Measurements from ENCODE around the gene STIP1.

STIP1 gene

GRCh38 chr11:64249038-64249437 lies 63.1 kb downstream of the STIP1 start:
- H3K27me3 ChIP-seq (replicated peaks) = no peaks in the 10 kb centered on the region
- DNase-seq = no peak
- peaks cover 3% of the 10 kb centered on the region for H3K36me3 ChIP-seq (replicated peaks)
- H3K4me3 ChIP-seq (ENCODE audit: low read depth, low read length) = no peak overlapping the region
- no peak overlapping the region for H3K27ac ChIP-seq
- TF ChIP-seq CTCF (IDR thresholded peaks at IDR 0.05; ENCODE audit: low read depth, low read length, missing control alignments) = no peak
- in situ Hi-C loops (cut with HindIII; ENCODE audit: low pct_ligation_motif_present, low sequenced_read_pairs) = no loop called here

GRCh38 chr11:64249563-64250414 lies 63.8 kb downstream of the STIP1 start:
- H3K4me3 ChIP-seq (ENCODE audit: low read depth, low read length) = no peak overlapping the region
- TF ChIP-seq CTCF (IDR thresholded peaks at IDR 0.05; ENCODE audit: low read depth, low read length, missing control alignments) = no peak
- no peak for DNase-seq
- in situ Hi-C loops (cut with HindIII; ENCODE audit: low pct_ligation_motif_present, low sequenced_read_pairs) = no loop called here
- H3K27ac ChIP-seq = no peak overlapping the region
- H3K27me3 ChIP-seq (replicated peaks) = no peaks in the 10 kb centered on the region
- peaks cover 3% of the 10 kb centered on the region for H3K36me3 ChIP-seq (replicated peaks)

GRCh38 chr11:64250415-64251015 lies 64.5 kb downstream of the STIP1 start:
- TF ChIP-seq CTCF (IDR thresholded peaks at IDR 0.05; ENCODE audit: low read depth, low read length, missing control alignments) = no peak
- Histone ChIP-seq H3K36me3 (replicated peaks) (peaks cover 10% of the 10 kb centered on the region), H3K27me3 (replicated peaks) (no peaks in the 10 kb centered on the region), H3K4me3 (ENCODE audit: low read depth, low read length) (peak overlapping the region; percentile 61), H3K27ac (no peak overlapping the region)
- in situ Hi-C loops (cut with HindIII; ENCODE audit: low pct_ligation_motif_present, low sequenced_read_pairs) = no loop called here
- DNase-seq = no peak

GRCh38 chr11:64251016-64251752 lies 65.2 kb downstream of the STIP1 start, which contains the start of gene PLCB3:
Gene PLCB3 (plus strand): TSS chr11:64251530. CDS start chr11:64251650, 120 bp downstream.
- peak within 1 kb of the TSS; percentile 77 for H3K4me3 ChIP-seq (ENCODE audit: low read depth, low read length)
- peak within 1 kb of the TSS; percentile 29 for H3K27ac ChIP-seq
- in situ Hi-C loops (cut with HindIII; ENCODE audit: low pct_ligation_motif_present, low sequenced_read_pairs) = no loop called here
- no peak for DNase-seq
- peak; percentile 54 for TF ChIP-seq CTCF (IDR thresholded peaks at IDR 0.05; ENCODE audit: low read depth, low read length, missing control alignments)
- peaks cover 17% of the 10 kb centered on the region for H3K36me3 ChIP-seq (replicated peaks)
- H3K27me3 ChIP-seq (replicated peaks) = no peaks in the 10 kb centered on the region

GRCh38 chr11:64251753-64252002 lies 65.7 kb downstream of the STIP1 start:
- peaks cover 22% of the 10 kb centered on the region for H3K36me3 ChIP-seq (replicated peaks)
- peak overlapping the region; percentile 77 for H3K4me3 ChIP-seq (ENCODE audit: low read depth, low read length)
- no peaks in the 10 kb centered on the region for H3K27me3 ChIP-seq (replicated peaks)
- in situ Hi-C loops (cut with HindIII; ENCODE audit: low pct_ligation_motif_present, low sequenced_read_pairs) = no loop called here
- peak overlapping the region; percentile 29 for H3K27ac ChIP-seq
- no peak for TF ChIP-seq CTCF (IDR thresholded peaks at IDR 0.05; ENCODE audit: low read depth, low read length, missing control alignments)
- peak; percentile 17 for DNase-seq
